LNCaP clone FGC (cell line): Measurements from ENCODE around the gene FAM234A.

Source experiments
- DNase-seq: peaks from one replicate; pipeline ENCODE4 v3.0.0-alpha.2; 2011; ENCODE audit warnings: low read depth
- H3K4me3 ChIP-seq: 2 replicates; pipeline ENCODE4 v1.5.1; 2011; ENCODE audit warnings: mild to moderate bottlenecking, low read depth, low read length, control low read depth
- CTCF ChIP-seq: IDR thresholded peaks from 2 replicates; pipeline ENCODE4 v1.5.1; 2012; ENCODE audit warnings: mild to moderate bottlenecking; ENCODE audit not compliant: control insufficient read depth, insufficient read depth; ENCODE audit errors: extremely low read depth

The FAM234A gene

GRCh38 chr16:309476-309875 is 74.9 kb downstream of the FAM234A start:
- H3K4me3 ChIP-seq: no peak overlapping the region
- no peak for TF ChIP-seq CTCF
- DNase-seq: no peak

GRCh38 chr16:311725-312124 is 77.1 kb downstream of the FAM234A start:
- no peak for DNase-seq
- no peak for TF ChIP-seq CTCF
- no peak overlapping the region for H3K4me3 ChIP-seq

GRCh38 chr16:314351-314750 is 79.7 kb downstream of the FAM234A start:
- no peak for DNase-seq
- TF ChIP-seq CTCF: no peak

GRCh38 chr16:314795-315299 is 80.2 kb downstream of the FAM234A start:
- no peak for DNase-seq
- H3K4me3 ChIP-seq: no peak overlapping the region
- no peak for TF ChIP-seq CTCF

More at GRCh38 chr16:314351-314750, 79.7 kb downstream of the FAM234A start:
- H3K4me3 ChIP-seq: no peak overlapping the region
